ENCODE measurements around the gene LRRC23. TPM values are rescaled to one million over a fixed set of nuclear protein-coding genes. Genes with fewer than 3 reads are reported as not detected.

LRRC23 gene
- total and polyA plus RNA-seq, 2 experiments from 2014 or later: 2.4 to 9.1 TPM

- Histone ChIP-seq H2AFZ (no peak overlapping the region), H3K4me3 (no peak overlapping the region), H3K27me3 (ENCODE audit: insufficient read depth) (no peaks in the 10 kb centered on the region), H4K20me1 (replicated peaks; ENCODE audit: insufficient read depth) (no peaks in the 10 kb centered on the region), H3K36me3 (ENCODE audit: insufficient read depth) (no peaks in the 10 kb centered on the region), H3K27ac (ENCODE audit: low read depth) (no peak overlapping the region), H3F3A (replicated peaks; ENCODE audit: low read depth) (peaks cover 3% of the 10 kb centered on the region; the same call in 1 of the 2 replicates), H3K4me2 (no peak overlapping the region), H3K9me2 (ENCODE audit: insufficient read depth) (no peaks in the 10 kb centered on the region), H3K4me1 (ENCODE audit: insufficient read depth) (peaks cover 22% of the 10 kb centered on the region), H3K79me2 (replicated peaks; ENCODE audit: insufficient read depth) (no peaks in the 10 kb centered on the region)
- Mint-ChIP-seq H3K9me3 (no peaks in the 10 kb centered on the region), H3K27ac (peak overlapping the region; percentile 31; the same call in 1 of the 2 replicates), H3K4me1 (peaks cover 35% of the 10 kb centered on the region), H3K27me3 (ENCODE audit: insufficient read depth, low read depth, poor library complexity) (peaks cover 19% of the 10 kb centered on the region), H3K36me3 (ENCODE audit: low read depth) (no peaks in the 10 kb centered on the region; the same call in 2 of the 3 replicates), H3K4me3 (no peak overlapping the region)
- no peak for TF ChIP-seq ZNF462 (CRISPR knock-in tag; IDR thresholded peaks at IDR 0.05)
- TF ChIP-seq POLR2AphosphoS5 (IDR thresholded peaks at IDR 0.05; ENCODE audit: low read depth): no peak
- TF ChIP-seq ZNF114 (CRISPR knock-in tag; IDR thresholded peaks at IDR 0.05): no peak
- TF ChIP-seq EZH2 (IDR thresholded peaks at IDR 0.05; ENCODE audit: low read depth, unreplicated experiment): no peak
- TF ChIP-seq NANOG (IDR thresholded peaks at IDR 0.05; ENCODE audit: borderline replicate concordance): no peak
- ATAC-seq (no peak), DNase-seq (ENCODE audit: low spot score) (no peak)
Measured at GRCh38 chr12:6956021-6956727, 51.6 kb downstream of the LRRC23 start.

Data from GM23338 (cell line).